Measurements from ENCODE around the gene NCOA3.
A peak's percentile ranks its signal among the peaks of the same experiment; 100 is the strongest.

Gene NCOA3

DNA sequence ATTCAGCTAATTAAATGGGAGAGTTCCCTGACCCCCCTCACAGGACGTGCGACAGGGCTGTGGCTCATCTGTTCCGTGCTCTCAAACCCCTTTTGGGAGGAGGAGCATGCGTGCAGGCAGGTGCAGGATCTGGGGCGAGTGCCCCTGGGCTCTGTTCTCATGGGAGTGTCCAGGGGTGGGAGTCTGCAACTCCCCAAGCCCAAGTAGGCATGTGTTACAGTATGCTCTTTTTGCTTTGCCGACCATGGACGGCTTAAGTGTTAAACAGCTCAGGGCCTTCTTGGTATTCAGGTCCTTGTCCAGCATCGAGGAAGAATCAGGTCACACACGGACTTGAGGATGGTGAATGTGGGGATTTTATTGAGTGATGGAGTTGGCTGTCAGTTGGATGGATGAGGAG is 101.6 kb downstream of the NCOA3 start:
- no peak for DNase-seq

DNA sequence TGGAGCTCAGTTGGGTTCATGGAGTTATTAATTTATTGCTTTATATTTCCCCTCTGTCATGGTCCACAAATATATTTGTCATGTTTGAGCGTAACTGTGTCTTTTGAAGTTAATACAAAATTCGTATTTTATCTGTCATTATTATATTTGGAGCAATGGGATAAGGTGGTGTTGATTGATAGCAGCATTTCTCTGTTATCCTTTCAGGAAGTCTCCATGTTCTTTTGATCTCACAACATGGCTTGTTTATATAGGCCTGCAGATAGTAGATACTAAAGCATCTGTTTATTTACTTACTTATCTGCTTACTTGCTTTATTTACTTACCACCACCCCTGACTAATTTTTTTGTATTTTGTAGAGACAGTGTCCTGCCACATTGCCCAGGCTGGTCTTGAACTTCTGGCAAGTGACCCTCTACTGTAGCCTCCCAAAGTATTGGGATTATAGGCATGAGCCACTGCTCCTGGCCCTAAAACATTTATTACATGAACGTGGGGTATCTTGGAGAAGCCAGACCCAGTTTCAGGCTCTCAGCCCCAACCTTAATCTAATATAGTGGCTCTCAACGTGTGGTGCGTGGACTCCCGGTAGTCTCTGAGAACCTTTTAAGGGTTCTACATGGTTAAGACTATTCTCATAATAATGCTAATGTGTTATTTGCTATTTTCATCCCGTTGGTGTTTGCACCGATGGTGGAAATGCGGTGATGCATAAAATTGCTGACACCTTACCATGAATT is 104.2 kb downstream of the NCOA3 start:
- DNase-seq: no peak

DNA sequence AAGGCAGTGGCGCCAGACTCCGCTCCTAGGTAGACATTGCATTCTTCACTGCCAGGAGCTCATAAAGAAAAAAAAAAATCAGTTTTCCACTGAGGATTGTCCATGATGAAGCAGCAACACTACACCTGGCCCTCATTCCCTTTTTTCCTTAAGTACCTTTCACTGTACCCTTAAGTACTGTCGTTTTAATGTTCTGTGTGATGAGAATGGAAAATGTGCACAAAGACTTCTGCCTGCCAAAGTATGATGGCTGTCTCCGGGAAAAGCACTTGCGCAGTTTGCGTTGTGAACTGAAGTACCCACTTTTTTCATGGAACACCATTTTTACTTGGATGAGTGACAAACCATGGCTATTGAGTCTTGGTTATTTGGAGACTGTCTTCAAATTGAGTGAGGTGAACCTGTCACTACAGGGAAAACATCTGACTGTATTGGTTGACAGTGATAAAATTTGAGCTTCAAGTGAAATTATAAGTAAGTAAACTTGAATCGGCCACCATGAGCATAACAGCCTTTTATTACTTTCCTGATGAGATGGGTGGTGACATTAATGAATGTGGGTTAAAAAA is 104.8 kb downstream of the NCOA3 start:
- no peak for DNase-seq

DNA sequence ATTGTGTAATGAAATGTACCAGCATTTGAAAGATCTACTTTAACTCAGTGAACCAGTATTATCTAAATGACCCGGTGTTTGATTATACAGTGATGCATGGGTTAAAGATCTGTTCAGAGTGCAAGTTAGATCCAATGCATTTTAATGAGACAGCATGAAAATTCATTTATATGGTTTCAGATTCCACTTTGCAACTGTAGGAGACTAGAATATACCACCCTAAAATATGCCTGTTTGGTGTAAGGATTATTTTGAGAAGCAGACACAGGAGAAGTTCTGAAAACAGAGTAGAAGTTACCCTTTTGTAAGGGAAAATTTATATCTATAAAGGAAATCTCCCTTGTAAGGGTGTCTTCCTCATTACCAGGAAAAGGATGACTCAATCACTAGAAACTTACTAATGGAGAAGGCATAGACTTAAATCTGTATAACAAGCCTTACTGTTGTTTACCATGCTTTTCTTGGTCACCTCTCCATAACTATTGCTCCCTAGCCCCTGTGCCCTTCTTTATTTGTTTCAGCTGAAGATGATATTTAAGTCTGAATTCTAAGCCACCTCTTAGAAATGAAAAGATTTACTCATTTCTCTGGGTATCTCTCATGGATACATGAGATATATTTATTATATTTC is 105.4 kb downstream of the NCOA3 start:
- DNase-seq: no peak

DNA sequence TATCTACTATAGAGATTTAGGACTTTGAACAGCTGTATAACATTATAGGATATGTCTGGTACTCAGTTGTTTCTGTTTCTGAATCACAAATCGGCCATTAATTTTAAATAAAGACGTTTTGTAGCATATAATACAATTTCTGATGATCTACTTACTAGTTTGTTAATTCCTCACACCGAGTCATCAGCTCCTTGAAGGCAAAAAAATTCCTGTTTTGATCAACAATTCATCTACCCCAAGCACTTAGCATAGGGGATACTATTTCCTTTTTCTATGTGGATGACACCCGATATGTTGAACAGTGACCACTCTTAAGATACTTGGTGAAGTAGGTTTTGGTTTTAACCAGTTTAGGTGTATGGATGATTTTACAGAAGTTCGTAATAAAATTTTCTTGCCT is 107.3 kb downstream of the NCOA3 start:
- DNase-seq: no peak

DNA sequence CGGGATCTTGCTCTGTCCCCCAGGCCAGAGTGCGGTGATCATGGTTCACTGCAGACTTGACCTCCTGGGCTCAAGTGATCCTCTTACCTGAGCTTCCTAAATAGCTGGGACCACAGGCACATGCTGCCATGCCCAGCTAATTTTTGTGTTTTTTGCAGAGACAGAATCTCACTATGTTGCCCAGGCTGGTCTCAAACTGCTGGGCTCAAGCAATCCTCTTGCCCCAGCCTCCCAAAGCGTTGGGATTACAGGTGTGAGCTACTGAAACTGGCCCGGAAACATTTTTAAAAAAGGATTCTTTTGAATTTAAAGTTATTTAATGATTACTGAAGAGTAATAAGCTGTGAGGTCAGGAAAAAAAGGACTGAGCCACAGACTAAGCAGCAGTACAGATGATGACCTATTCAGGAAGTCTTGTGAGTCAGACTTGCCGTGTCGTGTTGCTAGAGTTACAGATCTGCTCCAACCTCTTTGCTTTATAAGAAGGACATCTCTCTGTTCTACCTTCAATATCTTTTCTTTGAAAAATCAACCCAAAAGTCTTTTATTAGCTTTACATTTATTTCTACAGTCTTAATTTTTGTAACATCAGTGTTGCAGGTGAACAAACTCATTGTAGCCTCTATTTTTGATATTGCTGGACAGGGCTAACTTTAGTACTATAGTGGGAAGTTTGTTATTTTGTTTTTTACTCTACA is 108.7 kb downstream of the NCOA3 start:
- no peak for DNase-seq

DNA sequence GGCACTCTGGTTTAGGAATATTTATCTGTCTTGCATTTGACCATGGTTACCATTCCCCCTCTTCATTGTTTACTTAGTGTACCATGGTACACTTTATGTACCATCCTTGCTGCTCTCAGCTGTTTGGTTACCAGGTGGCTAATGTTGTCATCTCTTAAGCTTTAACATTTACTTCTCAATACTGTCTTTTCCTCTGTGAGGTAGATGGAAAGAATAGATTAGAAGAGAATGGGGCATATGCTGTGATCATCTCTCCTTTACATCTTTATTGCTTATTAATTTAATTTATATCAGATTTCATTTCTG is 109.2 kb downstream of the NCOA3 start:
- no peak for DNase-seq

DNA sequence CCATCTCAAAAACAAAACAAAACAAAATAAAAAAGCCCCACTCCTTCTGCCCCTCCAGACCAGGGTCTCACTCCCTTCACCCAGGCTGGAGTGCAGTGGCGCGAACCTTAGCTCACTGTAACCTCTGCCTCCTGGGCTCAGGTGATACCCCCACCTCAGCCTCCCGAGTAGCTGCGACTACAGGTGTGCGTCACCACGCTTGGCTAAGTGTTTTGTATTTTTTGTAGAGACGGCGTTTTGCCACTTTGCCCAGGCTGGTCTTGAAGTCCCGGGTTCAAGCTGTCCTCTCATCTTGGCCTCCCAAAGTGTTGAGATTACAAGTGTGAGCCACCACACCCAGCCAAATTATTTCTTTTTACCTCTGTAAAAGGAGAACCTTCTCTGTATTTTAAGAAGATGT is 110.1 kb downstream of the NCOA3 start:
- DNase-seq: no peak

DNA sequence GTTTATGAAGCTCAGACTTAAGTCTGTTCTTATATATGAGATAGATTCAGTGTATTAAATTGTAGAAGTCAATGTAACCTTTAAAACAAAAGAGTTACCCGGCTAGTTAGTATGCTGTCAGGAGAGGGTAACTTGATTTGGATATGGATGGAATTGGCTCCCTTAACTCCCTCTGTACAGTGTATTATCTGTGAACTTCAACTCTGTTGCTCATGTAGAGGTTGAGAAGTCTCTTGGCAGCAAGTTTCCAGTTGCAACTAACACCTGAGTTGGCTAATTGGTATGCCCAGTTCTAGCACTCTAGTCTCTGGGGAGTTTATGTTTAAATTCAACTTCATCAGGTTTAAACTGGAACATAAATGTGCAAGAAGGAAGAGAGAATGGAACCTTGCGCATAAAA is 111.0 kb downstream of the NCOA3 start:
- no peak for DNase-seq

DNA sequence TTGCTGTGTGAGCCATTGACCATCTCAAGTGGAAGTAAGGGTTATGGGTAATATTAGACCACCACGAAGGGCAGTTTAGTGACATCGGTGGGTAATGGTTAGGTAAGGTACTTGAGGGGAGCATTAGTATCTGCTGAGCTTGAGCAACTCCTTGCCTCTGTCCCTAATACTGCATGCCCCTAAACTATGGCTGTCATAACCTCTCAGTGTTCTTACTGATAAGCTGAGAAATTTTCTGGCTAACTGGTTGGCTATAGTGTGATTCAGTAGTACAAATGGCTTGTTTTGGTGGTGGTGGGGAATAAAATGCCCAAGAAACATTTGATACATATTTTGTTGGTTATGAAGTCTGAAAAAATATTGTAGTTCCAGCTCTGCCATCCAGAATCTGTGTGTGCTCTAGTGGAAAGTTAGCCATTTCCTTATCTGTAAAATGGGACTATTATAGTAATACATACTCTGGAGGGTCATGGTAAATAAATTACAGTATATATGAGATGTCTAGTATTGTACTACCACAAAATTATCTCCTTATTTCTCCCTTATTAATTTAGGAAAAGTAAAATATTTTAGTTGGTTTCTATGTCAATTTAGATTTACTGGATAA is 113.1 kb downstream of the NCOA3 start:
- no peak for DNase-seq

DNA sequence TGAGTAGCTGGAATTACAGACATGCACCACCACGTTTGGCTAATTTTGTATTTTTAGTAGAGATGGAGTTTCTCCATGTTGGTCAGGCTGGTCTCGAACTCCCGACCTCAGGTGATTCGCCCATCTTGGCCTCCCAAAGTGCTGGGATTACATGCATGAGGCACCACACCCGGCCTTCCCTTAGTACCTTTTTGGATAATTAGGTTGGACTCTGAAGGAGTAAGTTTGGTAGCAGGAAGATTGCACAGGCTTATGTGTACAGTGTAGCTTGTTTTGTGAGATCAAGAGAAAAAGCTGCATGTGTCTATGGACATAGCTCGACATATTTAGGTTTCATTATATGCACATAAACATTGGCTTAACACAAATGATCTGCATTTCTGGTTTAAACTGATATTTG is 116.8 kb downstream of the NCOA3 start:
- no peak for DNase-seq

DNA sequence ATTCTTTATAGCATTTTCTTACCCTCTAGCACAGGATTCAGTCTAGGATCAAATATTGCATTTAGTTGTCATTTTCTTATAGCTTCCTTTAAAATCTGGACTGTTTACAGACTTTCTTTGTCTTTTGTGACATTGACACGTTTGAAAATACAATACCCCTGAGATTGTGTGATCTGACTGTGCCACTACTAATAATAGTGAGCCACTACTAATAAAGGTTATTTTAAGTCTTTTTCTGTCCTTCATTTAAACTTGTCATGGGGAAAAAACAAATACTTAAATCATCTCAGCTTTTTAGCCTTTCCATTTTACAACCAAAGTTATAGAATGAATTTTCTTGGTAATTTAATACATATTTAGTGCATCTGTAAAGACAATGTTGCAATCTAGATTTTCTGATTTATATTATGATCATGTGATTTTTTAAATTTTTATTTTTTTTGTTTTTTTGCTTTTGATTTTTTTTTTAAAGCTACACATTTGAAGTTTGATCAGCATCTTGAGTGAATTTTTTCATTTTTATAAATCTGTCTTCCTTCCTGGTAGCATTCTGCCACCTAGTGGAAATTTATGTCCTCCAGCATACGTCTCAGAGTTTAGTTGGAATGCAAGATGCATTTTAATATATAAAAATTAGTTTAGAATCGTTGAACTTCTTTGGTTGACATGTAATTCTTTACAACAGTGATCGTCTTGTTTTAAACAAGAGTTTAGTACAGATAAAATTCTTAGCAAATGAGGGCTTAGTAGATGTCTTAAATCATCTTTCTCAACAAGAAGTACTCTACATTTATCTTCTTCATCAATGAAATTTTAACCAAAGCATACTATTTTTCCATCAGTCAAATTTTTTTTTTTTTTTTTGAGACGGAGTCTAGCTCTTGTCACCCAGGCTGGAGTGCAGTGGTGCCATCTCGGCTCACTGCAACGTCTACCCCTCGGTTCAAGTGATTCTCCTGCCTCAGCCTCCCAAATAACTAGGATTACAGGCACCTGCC is 119.4 kb downstream of the NCOA3 start:
- DNase-seq: peak; percentile 28

DNA sequence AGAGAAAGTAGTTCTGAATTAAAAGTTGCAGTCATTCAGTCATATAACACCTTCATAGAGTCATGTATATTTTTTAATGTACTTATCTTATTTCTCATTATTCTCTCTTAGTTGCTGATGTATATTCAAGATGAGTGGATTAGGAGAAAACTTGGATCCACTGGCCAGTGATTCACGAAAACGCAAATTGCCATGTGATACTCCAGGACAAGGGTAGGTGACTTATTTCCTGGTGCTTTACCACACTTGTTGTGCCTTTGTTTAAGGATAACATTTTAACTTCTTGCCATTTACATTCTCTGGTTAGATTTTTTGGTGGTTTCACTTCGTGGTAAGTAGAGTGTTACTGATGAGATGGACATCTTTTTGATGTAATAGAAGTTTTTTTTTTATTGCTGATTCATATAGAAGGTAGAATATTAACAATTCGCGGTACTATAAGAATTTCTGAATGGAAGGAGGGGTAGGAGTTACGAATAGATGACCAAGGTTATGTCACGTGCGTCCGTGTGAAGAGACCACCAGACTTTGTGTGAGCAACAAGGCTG is 120.5 kb downstream of the NCOA3 start:
- DNase-seq: no peak

DNA sequence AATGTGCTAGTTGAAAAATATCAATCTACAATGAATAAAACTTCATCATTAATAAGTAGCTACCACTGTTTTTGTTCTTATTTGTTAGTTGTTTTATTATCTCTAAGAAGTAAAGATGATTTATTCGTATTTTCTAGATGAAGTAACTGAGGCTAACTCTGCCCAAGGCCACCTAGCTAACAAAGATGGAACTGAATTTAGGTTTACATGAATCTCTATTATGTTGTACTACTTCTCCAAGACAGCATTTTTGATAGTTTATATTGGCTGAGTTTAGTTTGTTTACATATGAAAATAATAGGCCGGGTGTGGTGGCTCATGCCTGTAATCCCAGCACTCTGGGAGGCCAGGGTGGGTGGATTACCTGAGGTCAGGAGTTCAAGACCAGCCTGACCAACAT is 121.5 kb downstream of the NCOA3 start:
- no peak for DNase-seq

DNA sequence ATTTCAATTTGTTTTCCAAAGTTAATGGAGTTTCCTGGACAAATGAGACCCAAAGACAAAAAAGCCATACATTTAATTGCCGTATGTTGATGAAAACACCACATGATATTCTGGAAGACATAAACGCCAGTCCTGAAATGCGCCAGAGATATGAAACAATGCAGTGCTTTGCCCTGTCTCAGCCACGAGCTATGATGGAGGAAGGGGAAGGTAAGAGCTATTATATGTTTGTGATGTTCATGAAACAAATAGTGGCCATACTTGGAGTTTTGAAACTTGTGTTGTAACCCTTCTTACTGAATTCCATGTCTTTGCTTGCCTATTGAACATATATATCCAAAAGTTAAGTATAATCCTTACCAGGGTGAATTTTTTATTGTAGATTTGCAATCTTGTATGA is 125.9 kb downstream of the NCOA3 start:
- DNase-seq: no peak

DNA sequence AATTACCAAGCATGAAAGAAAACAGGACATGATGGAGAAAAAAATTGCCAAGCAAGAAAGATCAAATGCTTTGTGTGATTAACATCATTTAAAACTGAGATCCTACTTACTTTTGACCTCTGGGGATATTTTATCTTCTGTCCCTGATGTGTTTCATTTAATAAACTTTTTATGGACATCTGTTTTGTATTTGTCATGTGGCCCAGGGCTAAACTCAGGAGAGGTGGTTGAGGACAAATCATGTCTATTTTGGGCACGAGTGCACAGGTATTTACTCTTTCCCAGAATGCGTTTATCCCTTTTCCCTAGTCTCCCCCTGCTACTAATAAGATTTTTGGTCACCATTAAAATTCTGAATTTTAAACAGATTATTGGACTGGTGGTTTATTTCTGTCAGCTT is 128.2 kb downstream of the NCOA3 start:
- no peak for DNase-seq

DNA sequence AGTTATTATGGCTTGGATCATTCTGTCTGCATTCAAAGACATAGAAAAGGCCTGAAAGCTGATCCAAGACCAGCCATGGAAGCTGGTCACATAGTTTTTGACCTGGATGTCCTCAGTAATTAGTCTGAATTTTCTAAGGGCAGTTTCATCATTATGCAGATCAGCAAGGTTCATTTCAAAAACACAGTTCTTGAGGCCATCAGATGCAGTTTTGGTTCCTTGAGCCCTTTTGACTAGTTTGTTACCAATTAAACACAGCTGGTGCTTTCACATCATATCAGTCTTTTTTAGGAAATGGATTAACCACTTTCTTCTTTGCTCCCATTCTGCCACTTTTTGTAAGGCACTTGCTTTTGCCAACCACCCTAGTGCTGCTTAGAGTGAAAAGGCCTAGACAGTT is 129.4 kb downstream of the NCOA3 start:
- no peak for DNase-seq

DNA sequence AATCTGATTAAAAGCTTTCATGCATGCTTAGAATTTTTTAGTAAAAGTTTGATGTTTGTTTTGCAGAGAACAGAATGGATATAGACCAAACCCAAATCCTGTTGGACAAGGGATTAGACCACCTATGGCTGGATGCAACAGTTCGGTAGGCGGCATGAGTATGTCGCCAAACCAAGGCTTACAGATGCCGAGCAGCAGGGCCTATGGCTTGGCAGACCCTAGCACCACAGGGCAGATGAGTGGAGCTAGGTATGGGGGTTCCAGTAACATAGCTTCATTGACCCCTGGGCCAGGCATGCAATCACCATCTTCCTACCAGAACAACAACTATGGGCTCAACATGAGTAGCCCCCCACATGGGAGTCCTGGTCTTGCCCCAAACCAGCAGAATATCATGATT is 133.6 kb downstream of the NCOA3 start:
- no peak for DNase-seq

DNA sequence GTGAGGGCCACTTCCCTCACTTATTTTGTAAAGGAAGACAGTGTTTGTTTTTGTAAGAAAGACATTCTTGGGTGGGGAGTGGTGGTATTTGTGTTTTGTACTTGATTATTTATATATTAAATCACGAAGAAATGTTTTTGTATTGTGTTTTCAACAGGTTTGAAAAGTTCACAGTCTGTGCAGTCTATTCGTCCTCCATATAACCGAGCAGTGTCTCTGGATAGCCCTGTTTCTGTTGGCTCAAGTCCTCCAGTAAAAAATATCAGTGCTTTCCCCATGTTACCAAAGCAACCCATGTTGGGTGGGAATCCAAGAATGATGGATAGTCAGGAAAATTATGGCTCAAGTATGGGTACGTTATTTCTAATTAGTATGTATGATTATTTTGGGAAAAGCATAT is 137.2 kb downstream of the NCOA3 start:
- DNase-seq: no peak

DNA sequence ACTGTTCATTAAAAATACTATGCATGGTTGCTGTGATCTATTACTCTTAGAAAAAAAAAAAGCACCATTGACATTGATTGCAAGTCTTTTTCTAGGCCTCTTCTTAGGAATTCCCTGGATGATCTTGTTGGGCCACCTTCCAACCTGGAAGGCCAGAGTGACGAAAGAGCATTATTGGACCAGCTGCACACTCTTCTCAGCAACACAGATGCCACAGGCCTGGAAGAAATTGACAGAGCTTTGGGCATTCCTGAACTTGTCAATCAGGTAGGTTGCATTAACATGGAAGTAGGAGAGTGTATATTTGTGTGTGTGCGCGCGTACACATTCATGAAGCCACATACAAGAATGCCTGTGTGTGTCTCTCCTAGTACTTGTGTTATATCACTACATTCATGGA is 140.4 kb downstream of the NCOA3 start:
- no peak for DNase-seq

DNA sequence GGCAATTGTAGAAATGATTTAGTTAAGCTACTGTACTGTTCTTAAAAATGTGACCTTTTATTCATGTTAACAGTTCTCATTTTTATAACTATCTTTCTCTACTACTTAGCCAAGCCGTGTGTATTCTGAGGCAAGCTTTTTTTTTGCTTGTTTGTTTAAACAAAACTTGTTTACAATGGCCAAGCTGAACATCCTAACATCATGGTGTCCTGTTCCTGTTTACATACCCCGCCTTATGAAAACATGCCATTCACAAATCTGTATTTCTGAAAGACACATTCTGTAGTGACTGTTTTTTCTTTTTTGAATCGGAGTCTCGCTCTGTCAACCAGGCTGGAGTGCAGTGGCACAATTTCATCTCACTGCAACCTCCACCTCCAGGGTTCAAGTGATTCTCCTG is 140.9 kb downstream of the NCOA3 start:
- DNase-seq: no peak

DNA sequence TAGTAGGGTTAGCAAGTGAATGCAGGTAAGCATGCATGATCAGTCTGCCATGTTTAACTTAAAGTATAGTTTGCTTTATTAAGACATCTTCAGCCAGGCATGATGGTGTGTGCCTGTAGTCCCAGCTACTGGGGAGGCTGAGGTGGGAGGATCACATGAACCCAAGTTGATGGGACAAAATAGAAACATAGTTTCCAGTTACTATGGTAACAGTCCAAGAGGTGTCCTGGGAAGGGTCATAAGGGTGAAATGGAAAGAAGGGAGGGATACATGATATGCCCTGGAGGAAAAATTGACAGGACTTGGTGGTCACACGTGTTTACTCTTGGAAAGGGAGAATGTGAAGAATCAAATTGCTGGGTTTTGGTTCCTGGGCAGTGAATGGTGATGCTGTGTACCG is 143.9 kb downstream of the NCOA3 start:
- DNase-seq: no peak
